SK-N-SH (cell line): Measurements from ENCODE around the gene ZNF513. TPM values are rescaled to one million over a fixed set of nuclear protein-coding genes. Genes with fewer than 3 reads are reported as not detected.
"Not testable (repeated sequence)": the region's sequence is repeated elsewhere in the genome, so short reads cannot be mapped to it uniquely, and the experiment has no call there.

Experiments
- CTCF ChIA-PET: fragments of 300-600, 350-600 bp; formaldehyde crosslinking; extraction: SDS; loops from one replicate; lab custom pipeline; 2021; lab: Yijun Ruan, JAX
- POLR2A ChIA-PET: fragments of 350-600 bp; sonication (Branson Sonifier 250); formaldehyde crosslinking; extraction: SDS; loops from one replicate; lab custom pipeline; 2020; ENCODE audit warnings: antibody characterized with exemption, inconsistent platforms; lab: Yijun Ruan, JAX
- DNase-seq: peaks from one replicate; pipeline ENCODE4 v3.0.0; 2012
- H2AFZ ChIP-seq: fragments of 200-600 bp; sonication (generic); 2 replicates; pipeline ENCODE4 v1.8.1; 2016; ENCODE audit warnings: antibody characterized with exemption, mild to moderate bottlenecking, low read depth
- H3F3A ChIP-seq: fragments of 200-600 bp; sonication (generic); replicated peaks from 2 replicates; pipeline ENCODE3; 2016; ENCODE audit warnings: antibody characterized with exemption, mild to moderate bottlenecking; ENCODE audit not compliant: insufficient read depth
- H3K27ac ChIP-seq, 2 experiments: fragments of 200-500 bp in 1 of 2; fragments of 200-600 bp in 1 of 2; sonication (Bioruptor generic) in 1 of 2; sonication (generic), shearing (Covaris generic) in 1 of 2; 2 replicates each; pipeline versions ENCODE4 v1.5.1 to v1.6.1; 2014 to 2016; ENCODE audit warnings: low read depth in 2 of 2, inconsistent platforms in 1 of 2, low read length in 1 of 2, mild to moderate bottlenecking in 1 of 2, mixed read lengths in 1 of 2
- H3K27me3 ChIP-seq: fragments of 200-600 bp; sonication (generic), shearing (Covaris generic); 2 replicates; pipeline ENCODE4 v1.6.1; 2016; ENCODE audit warnings: mixed run types; ENCODE audit not compliant: insufficient read depth
- H3K36me3 ChIP-seq, 2 experiments: fragments of 200-500 bp in 1 of 2; fragments of 200-600 bp in 1 of 2; sonication (Bioruptor generic) in 1 of 2; sonication (generic) in 1 of 2; replicated peaks in 1 of 2; 2 replicates each; pipeline versions ENCODE3 to v1.5.1; 2014 to 2016; ENCODE audit warnings: low read length in 1 of 2, mild to moderate bottlenecking in 1 of 2; ENCODE audit not compliant: insufficient read depth in 2 of 2, control insufficient read depth in 1 of 2
- H3K4me1 ChIP-seq, 2 experiments: fragments of 200-500 bp in 1 of 2; fragments of 200-600 bp in 1 of 2; sonication (Bioruptor generic) in 1 of 2; sonication (generic), shearing (Covaris generic) in 1 of 2; 2 replicates each; pipeline versions ENCODE4 v1.5.1 to v1.6.1; 2014 to 2016; ENCODE audit warnings: low read depth in 1 of 2, low read length in 1 of 2, mixed run types in 1 of 2; ENCODE audit not compliant: insufficient read depth in 2 of 2, control insufficient read depth in 1 of 2
- H3K4me2 ChIP-seq: fragments of 200-600 bp; sonication (generic), shearing (Covaris generic); 2 replicates; pipeline ENCODE4 v1.6.1; 2017; ENCODE audit warnings: mixed run types
- H3K4me3 ChIP-seq, 2 experiments: fragments of 200-500 bp in 1 of 2; fragments of 200-600 bp in 1 of 2; sonication (Bioruptor generic) in 1 of 2; sonication (generic), shearing (Covaris generic) in 1 of 2; 2 replicates each; pipeline versions ENCODE4 v1.5.1 to v1.8.1; 2014 to 2016; ENCODE audit warnings: low read depth in 2 of 2, inconsistent platforms in 1 of 2, low read length in 1 of 2, mild to moderate bottlenecking in 1 of 2, mixed read lengths in 1 of 2, moderate library complexity in 1 of 2
- H3K79me2 ChIP-seq: fragments of 200-600 bp; sonication (generic); 2 replicates; pipeline ENCODE4 v1.8.1; 2017; ENCODE audit warnings: mild to moderate bottlenecking; ENCODE audit not compliant: insufficient read depth
- H3K9ac ChIP-seq: fragments of 200-600 bp; sonication (generic); 2 replicates; pipeline ENCODE4 v1.6.1; 2017; ENCODE audit warnings: mixed run types
- H3K9me2 ChIP-seq: fragments of 200-600 bp; sonication (generic); 2 replicates; pipeline ENCODE4 v1.6.1; 2017; ENCODE audit warnings: mixed run types
- H3K9me3 ChIP-seq: fragments of 200-600 bp; sonication (generic); 2 replicates; pipeline ENCODE4 v1.6.1; 2017; ENCODE audit warnings: mixed run types, mild to moderate bottlenecking, moderate library complexity
- H4K20me1 ChIP-seq: fragments of 200-600 bp; sonication (generic); 2 replicates; pipeline ENCODE4 v1.6.1; 2017; ENCODE audit warnings: mild to moderate bottlenecking, mixed run types; ENCODE audit not compliant: insufficient read depth
- CHD2 ChIP-seq: fragments of 150-350 bp; IDR thresholded peaks from 2 replicates; pipeline ENCODE4 v1.6.1; 2018; ENCODE audit warnings: low read length; ENCODE audit not compliant: partially characterized antibody
- ELF1 ChIP-seq: IDR thresholded peaks from 2 replicates; pipeline ENCODE4 v1.4.0; 2012
- EP300 ChIP-seq, 2 experiments: IDR thresholded peaks; 2 replicates each; pipeline versions ENCODE4 v1.4.0 to v1.6.1; 2012; ENCODE audit warnings: borderline replicate concordance in 1 of 2, low read depth in 1 of 2, low read length in 1 of 2
- EZH2phosphoT487 ChIP-seq: fragments of 200-600 bp; sonication (generic); IDR thresholded peaks from 2 replicates; pipeline ENCODE4 v1.6.1; 2017; ENCODE audit warnings: low read depth, mixed run types, mild to moderate bottlenecking, antibody characterized with exemption, moderate library complexity, borderline replicate concordance
- FOSL2 ChIP-seq: IDR thresholded peaks from 2 replicates; pipeline ENCODE4 v1.4.0; 2012; ENCODE audit warnings: low read depth, mild to moderate bottlenecking, moderate library complexity, borderline replicate concordance
- FOXJ3 ChIP-seq: sonication (generic); formaldehyde crosslinking; IDR thresholded peaks from 2 replicates; pipeline ENCODE4 v1.5.1; 2020; ENCODE audit warnings: mild to moderate bottlenecking, missing genetic modification reagents
- FOXM1 ChIP-seq: IDR thresholded peaks from 2 replicates; pipeline ENCODE4 v1.4.0; 2012; ENCODE audit warnings: low read depth, mild to moderate bottlenecking
- IRF3 ChIP-seq: fragments of 150-350 bp; IDR thresholded peaks from 2 replicates; pipeline ENCODE4 v1.6.1; 2016; ENCODE audit warnings: mild to moderate bottlenecking, low read depth, low read length
- MEF2A ChIP-seq: IDR thresholded peaks from 2 replicates; pipeline ENCODE4 v1.4.0; 2012; ENCODE audit warnings: low read depth, borderline replicate concordance
- MXI1 ChIP-seq: IDR thresholded peaks from 2 replicates; pipeline ENCODE4 v1.6.1; 2012; ENCODE audit warnings: mild to moderate bottlenecking, low read depth, low read length, improper control_type of control experiment
- PBX3 ChIP-seq: IDR thresholded peaks from 2 replicates; pipeline ENCODE4; 2012
- SMC3 ChIP-seq: IDR thresholded peaks from 2 replicates; pipeline ENCODE4 v1.6.1; 2012; ENCODE audit warnings: low read depth, low read length, improper control_type of control experiment
- TAF1 ChIP-seq: IDR thresholded peaks from 2 replicates; pipeline ENCODE4 v1.6.1; 2012; ENCODE audit warnings: low read depth, mild to moderate bottlenecking, low read length, moderate library complexity, borderline replicate concordance
- ZBTB33 ChIP-seq: IDR thresholded peaks from 2 replicates; pipeline ENCODE4 v1.4.0; 2012; ENCODE audit warnings: low read depth, borderline replicate concordance
- WGBS: methylation state at CpG from one replicate; pipeline ENCODE4 v1.1.6; 2017; ENCODE audit warnings: low lambda C conversion rate; 5-methylcytosine and 5-hydroxymethylcytosine counted together
- polyA plus RNA-seq, 3 experiments: library from polyadenylated mRNA; depleted of rRNA; stranded (reverse); fragments of >200 nt; gene quantifications; 2 replicates each; pipeline ENCODE4 v1.2.3, GENCODE V29; 2012

Gene ZNF513
- polyA plus RNA-seq, 1 of the 3 experiments (the other 2 are of a cell fraction): 53.8 TPM

GRCh38 chr2:27427863-27428212, 47.3 kb upstream of the ZNF513 start (continued):
- TF ChIP-seq MXI1 (no peak), EZH2phosphoT487 (no peak), MEF2A (no peak), TAF1 (no peak), FOXM1 (no peak)

- not testable (repeated sequence) for H3K4me1 ChIP-seq, H3K9me3 ChIP-seq, H3K9me2 ChIP-seq, H2AFZ ChIP-seq, H3K27me3 ChIP-seq, H3K36me3 ChIP-seq, DNase-seq, H3K4me2 ChIP-seq, H3K9ac ChIP-seq, H3K4me3 ChIP-seq, H3K27ac ChIP-seq
- POLR2A ChIA-PET: interaction anchor here (2.5 kb wide), 1 partner anchor 15 kb away, joined by 9 read pairs; the partner anchor contains the start of gene PPM1G
- CTCF ChIA-PET: interaction anchor here (0.6 to 2.2 kb wide), 2 partner anchors 17 to 41 kb away, joined by 3 to 11 read pairs; partner anchors contain the start of gene PPM1G
- 87% methylated on average over 10 of the region's 10 CpGs for WGBS
- H4K20me1 ChIP-seq: peaks cover 10% of the 10 kb centered on the region
- peaks cover 11% of the 10 kb centered on the region for H3K79me2 ChIP-seq
- peaks cover 16% of the 10 kb centered on the region for H3F3A ChIP-seq
These were observed 44.5 kb upstream of the ZNF513 start for GRCh38 chr2:27425039-27425438.

- TF ChIP-seq CHD2 (no peak), MXI1 (no peak), IRF3 (no peak), TAF1 (no peak), PBX3 (no peak), FOSL2 (no peak), ZBTB33 (no peak), FOXJ3 (CRISPR knock-in tag) (no peak), EP300 (IDR thresholded peaks at IDR 0.05; ENCODE audit: borderline replicate concordance in 1 of 2, low read depth in 1 of 2, low read length in 1 of 2) (no peak), FOXM1 (no peak), SMC3 (no peak), ELF1 (no peak)
- no peaks in the 10 kb centered on the region for H3K36me3 ChIP-seq
- 95% methylated on average over 3 of the region's 3 CpGs for WGBS
- H3K4me2 ChIP-seq: no peak overlapping the region
- H2AFZ ChIP-seq: no peak overlapping the region
- H3K27me3 ChIP-seq: no peaks in the 10 kb centered on the region
- H3K9me3 ChIP-seq: no peaks in the 10 kb centered on the region
- H3K9ac ChIP-seq: no peak overlapping the region
- H3K4me3 ChIP-seq: no peak overlapping the region
- no peaks in the 10 kb centered on the region for H3K79me2 ChIP-seq
- ChIA-PET CTCF (interaction anchor here (1.0 to 2.2 kb wide), 3 partner anchors 9 to 14 kb away, joined by 4 to 11 read pairs (median 4); partner anchors contain the start of gene PPM1G), POLR2A (interaction anchor here (2.5 kb wide), 1 partner anchor 13 kb away, joined by 9 read pairs; the partner anchor contains the start of gene PPM1G)
- H3F3A ChIP-seq: peaks cover 6% of the 10 kb centered on the region
- no peaks in the 10 kb centered on the region for H4K20me1 ChIP-seq
- no peaks in the 10 kb centered on the region for H3K4me1 ChIP-seq
- no peak for DNase-seq
- no peaks in the 10 kb centered on the region for H3K9me2 ChIP-seq
- H3K27ac ChIP-seq: no peak overlapping the region
These were observed 42.4 kb upstream of the ZNF513 start for GRCh38 chr2:27422958-27423357.
